Panc1 (cell line): Measurements from ENCODE around the gene AUP1. TPM values are rescaled to one million over a fixed set of nuclear protein-coding genes. Genes with fewer than 3 reads are reported as not detected.

Experiments
- ATAC-seq: fragments of 200-7000 bp; cut with Tn5 transposase; 2 replicates; pipeline ENCODE4 v1.9.1; 2020; ENCODE audit warnings: mild to moderate bottlenecking, moderate library complexity
- BruUV-seq: library from RNA; stranded (reverse); fragments of 400-500 nt; replicated peaks from 2 replicates; lab custom pipeline; 2021; lab: Mats Ljungman, UMichigan
- CTCF ChIA-PET: fragments of 300-600 bp; sonication (Branson Sonifier 250); formaldehyde crosslinking; loops from one replicate; lab custom pipeline; 2022; ENCODE audit warnings: antibody characterized with exemption; lab: Charles Lee
- POLR2A ChIA-PET: fragments of 300-600 bp; sonication (Branson Sonifier 250); formaldehyde crosslinking; loops from one replicate; lab custom pipeline; 2022; ENCODE audit warnings: antibody characterized with exemption; lab: Charles Lee
- DNase-seq: peaks from one replicate; pipeline ENCODE4 v3.0.0-alpha.2; 2010; ENCODE audit warnings: low read depth, low spot score
- H3K27ac ChIP-seq: 2 replicates; pipeline ENCODE4 v1.5.1; 2011; ENCODE audit warnings: mild to moderate bottlenecking, low read length, inconsistent platforms
- H3K27me3 ChIP-seq: fragments of 200-500 bp; sonication (Bioruptor generic); 2 replicates; pipeline ENCODE4 v1.6.0; 2014; ENCODE audit warnings: low read length, inconsistent platforms; ENCODE audit not compliant: control insufficient read depth, insufficient read depth
- H3K36me3 ChIP-seq: fragments of 200-500 bp; sonication (Bioruptor generic); 2 replicates; pipeline ENCODE4 v1.5.1; 2014; ENCODE audit warnings: inconsistent platforms, mild to moderate bottlenecking, low read length, moderate library complexity; ENCODE audit not compliant: control insufficient read depth, insufficient read depth
- H3K4me1 ChIP-seq: 2 replicates; pipeline ENCODE4 v1.5.1; 2011; ENCODE audit warnings: inconsistent platforms, mild to moderate bottlenecking, low read length, moderate library complexity; ENCODE audit not compliant: control insufficient read depth, insufficient read depth
- H3K4me3 ChIP-seq, 2 experiments: 2 replicates each; pipeline ENCODE4 v1.5.1; 2011 to 2012; ENCODE audit warnings: low read depth in 2 of 2, low read length in 2 of 2, mild to moderate bottlenecking in 2 of 2, inconsistent platforms in 1 of 2, moderate library complexity in 1 of 2
- H3K9me3 ChIP-seq: fragments of 200-500 bp; sonication (Bioruptor generic); 2 replicates; pipeline ENCODE4 v1.5.1; 2014; ENCODE audit warnings: low read depth, mild to moderate bottlenecking, inconsistent platforms, low read length, moderate library complexity; ENCODE audit not compliant: control insufficient read depth, insufficient read depth
- POLR2AphosphoS5 ChIP-seq: IDR thresholded peaks from 2 replicates; pipeline ENCODE4 v1.6.1; 2012; ENCODE audit warnings: mild to moderate bottlenecking, low read depth, low read length, moderate library complexity
- SIN3A ChIP-seq: IDR thresholded peaks from 2 replicates; pipeline ENCODE4 v1.6.1; 2012; ENCODE audit warnings: low read depth, mild to moderate bottlenecking, low read length, moderate library complexity, borderline replicate concordance; ENCODE audit not compliant: insufficient read depth
- TCF7L2 ChIP-seq: IDR thresholded peaks from 2 replicates; pipeline ENCODE4 v1.6.1; 2011; ENCODE audit warnings: mild to moderate bottlenecking, low read depth, low read length, inconsistent platforms
- in situ Hi-C: cut with HindIII; loops from 2 replicates; pipeline ENCODE4 v1.10.0; 2016; ENCODE audit warnings: low sequenced_read_pairs, low pct_unique_long_range_greater_than_20kb
- intact Hi-C: fragments of 100-400 bp; cut with micrococcal nuclease; formaldehyde crosslinking; loops from one replicate; pipeline ENCODE4 v1.10.0; 2022; ENCODE audit not compliant: unreplicated experiment
- total RNA-seq: library from RNA; stranded (reverse); gene quantifications from one replicate; pipeline ENCODE4 v1.2.1, GENCODE V29; 2021; ENCODE audit not compliant: unreplicated experiment
- TF ChIP-seq, protein P1 (sequence below), 2 experiments: IDR thresholded peaks; 2 replicates each; pipeline ENCODE4 v1.6.1; 2011 to 2012; ENCODE audit warnings: low read depth in 2 of 2, control low read depth in 1 of 2, low read length in 1 of 2, mild to moderate bottlenecking in 1 of 2, moderate library complexity in 1 of 2; ENCODE audit not compliant: insufficient read depth in 1 of 2
- TF ChIP-seq, protein P2 (sequence below): fragments of 450-650 bp; IDR thresholded peaks from 2 replicates; pipeline ENCODE4 v1.5.1; 2017; ENCODE audit warnings: mild to moderate bottlenecking

The AUP1 gene
- total RNA-seq, 1 experiment from 2014 or later: 142 TPM

DNA sequence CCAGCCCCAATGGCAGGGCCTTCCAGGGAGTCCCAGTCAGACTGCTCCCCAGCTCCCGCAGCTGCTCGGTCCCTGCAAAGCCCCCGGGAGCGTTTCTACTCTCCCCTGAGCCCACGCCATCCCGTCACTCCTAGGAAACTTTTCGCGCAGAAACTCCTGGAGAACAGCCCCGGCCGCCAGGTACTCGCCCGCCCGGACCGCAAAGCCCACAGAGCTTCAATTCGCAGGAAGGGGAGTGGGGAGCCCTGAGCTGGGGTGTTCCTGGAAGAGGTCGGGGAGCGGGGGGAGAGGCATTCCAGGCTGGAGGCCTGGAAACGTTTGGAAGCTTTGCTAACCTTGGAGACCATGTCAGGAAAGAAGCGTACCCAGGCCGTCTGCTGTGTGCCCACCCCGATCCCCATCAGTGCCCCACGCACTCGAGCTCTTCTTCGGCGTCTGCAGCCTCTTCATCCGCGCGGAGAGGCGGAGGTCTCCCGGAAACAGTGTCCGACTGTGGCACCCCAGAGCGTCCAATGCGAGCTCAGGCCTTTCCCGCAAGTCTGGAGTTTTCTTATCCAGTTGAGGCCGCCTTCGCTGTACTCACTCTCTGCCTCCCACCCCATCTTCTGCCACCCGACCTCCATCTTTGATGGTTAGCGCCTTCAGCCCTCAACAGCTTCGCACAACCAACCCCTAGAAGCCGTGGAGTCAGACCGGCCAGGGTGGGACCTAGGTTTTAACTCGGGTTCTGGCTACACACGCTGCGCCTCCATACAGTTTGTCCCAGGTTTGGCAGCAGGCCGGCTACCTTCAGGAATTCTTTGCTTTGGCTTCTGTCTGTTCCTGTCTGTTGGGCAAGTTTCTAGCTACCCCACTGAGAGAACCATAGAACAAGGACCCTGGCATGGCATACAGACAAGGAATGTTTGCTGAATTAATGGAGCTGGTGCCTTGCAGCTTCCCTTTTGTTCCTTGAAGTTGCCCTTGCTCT, 25.7 kb downstream of the AUP1 start:
- Histone ChIP-seq H3K4me3 (peak overlapping the region; percentile 86 to 94), H3K9me3 (no peaks in the 10 kb centered on the region), H3K4me1 (peaks cover 53% of the 10 kb centered on the region), H3K36me3 (peaks cover 4% of the 10 kb centered on the region), H3K27ac (peak overlapping the region; percentile 98), H3K27me3 (no peaks in the 10 kb centered on the region)
- ChIA-PET CTCF (interaction anchor here (0.6 to 0.9 kb wide), 2 partner anchors 26 to 81 kb away, joined by 4 to 7 read pairs; partner anchors contain the start of genes AUP1 and HTRA2), POLR2A (interaction anchor here (1.0 kb wide), 1 partner anchor 47 kb away, joined by 3 read pairs; no protein-coding TSS in a partner anchor)
- intact Hi-C loops (loop anchor here (10.0 kb wide), 1 partner anchor 81 kb away; no protein-coding TSS in a partner anchor), in situ Hi-C loops (no loop called here)
- TF ChIP-seq, protein P1, sequence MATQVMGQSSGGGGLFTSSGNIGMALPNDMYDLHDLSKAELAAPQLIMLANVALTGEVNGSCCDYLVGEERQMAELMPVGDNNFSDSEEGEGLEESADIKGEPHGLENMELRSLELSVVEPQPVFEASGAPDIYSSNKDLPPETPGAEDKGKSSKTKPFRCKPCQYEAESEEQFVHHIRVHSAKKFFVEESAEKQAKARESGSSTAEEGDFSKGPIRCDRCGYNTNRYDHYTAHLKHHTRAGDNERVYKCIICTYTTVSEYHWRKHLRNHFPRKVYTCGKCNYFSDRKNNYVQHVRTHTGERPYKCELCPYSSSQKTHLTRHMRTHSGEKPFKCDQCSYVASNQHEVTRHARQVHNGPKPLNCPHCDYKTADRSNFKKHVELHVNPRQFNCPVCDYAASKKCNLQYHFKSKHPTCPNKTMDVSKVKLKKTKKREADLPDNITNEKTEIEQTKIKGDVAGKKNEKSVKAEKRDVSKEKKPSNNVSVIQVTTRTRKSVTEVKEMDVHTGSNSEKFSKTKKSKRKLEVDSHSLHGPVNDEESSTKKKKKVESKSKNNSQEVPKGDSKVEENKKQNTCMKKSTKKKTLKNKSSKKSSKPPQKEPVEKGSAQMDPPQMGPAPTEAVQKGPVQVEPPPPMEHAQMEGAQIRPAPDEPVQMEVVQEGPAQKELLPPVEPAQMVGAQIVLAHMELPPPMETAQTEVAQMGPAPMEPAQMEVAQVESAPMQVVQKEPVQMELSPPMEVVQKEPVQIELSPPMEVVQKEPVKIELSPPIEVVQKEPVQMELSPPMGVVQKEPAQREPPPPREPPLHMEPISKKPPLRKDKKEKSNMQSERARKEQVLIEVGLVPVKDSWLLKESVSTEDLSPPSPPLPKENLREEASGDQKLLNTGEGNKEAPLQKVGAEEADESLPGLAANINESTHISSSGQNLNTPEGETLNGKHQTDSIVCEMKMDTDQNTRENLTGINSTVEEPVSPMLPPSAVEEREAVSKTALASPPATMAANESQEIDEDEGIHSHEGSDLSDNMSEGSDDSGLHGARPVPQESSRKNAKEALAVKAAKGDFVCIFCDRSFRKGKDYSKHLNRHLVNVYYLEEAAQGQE (IDR thresholded peaks at IDR 0.05; ENCODE audit: insufficient read depth in 1 of 2, low read depth in 2 of 2, low read length in 1 of 2): no peak
- TF ChIP-seq POLR2AphosphoS5 (no peak; the same call in 1 of the 2 replicates), TCF7L2 (no peak), SIN3A (0 out of 2 replicates have a peak, but pooled peaks have one; percentile 22)
- TF ChIP-seq, protein P2, sequence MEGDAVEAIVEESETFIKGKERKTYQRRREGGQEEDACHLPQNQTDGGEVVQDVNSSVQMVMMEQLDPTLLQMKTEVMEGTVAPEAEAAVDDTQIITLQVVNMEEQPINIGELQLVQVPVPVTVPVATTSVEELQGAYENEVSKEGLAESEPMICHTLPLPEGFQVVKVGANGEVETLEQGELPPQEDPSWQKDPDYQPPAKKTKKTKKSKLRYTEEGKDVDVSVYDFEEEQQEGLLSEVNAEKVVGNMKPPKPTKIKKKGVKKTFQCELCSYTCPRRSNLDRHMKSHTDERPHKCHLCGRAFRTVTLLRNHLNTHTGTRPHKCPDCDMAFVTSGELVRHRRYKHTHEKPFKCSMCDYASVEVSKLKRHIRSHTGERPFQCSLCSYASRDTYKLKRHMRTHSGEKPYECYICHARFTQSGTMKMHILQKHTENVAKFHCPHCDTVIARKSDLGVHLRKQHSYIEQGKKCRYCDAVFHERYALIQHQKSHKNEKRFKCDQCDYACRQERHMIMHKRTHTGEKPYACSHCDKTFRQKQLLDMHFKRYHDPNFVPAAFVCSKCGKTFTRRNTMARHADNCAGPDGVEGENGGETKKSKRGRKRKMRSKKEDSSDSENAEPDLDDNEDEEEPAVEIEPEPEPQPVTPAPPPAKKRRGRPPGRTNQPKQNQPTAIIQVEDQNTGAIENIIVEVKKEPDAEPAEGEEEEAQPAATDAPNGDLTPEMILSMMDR: no peak
- DNase-seq (no peak), ATAC-seq (no peak)
- no TSS peak for BruUV-seq

DNA sequence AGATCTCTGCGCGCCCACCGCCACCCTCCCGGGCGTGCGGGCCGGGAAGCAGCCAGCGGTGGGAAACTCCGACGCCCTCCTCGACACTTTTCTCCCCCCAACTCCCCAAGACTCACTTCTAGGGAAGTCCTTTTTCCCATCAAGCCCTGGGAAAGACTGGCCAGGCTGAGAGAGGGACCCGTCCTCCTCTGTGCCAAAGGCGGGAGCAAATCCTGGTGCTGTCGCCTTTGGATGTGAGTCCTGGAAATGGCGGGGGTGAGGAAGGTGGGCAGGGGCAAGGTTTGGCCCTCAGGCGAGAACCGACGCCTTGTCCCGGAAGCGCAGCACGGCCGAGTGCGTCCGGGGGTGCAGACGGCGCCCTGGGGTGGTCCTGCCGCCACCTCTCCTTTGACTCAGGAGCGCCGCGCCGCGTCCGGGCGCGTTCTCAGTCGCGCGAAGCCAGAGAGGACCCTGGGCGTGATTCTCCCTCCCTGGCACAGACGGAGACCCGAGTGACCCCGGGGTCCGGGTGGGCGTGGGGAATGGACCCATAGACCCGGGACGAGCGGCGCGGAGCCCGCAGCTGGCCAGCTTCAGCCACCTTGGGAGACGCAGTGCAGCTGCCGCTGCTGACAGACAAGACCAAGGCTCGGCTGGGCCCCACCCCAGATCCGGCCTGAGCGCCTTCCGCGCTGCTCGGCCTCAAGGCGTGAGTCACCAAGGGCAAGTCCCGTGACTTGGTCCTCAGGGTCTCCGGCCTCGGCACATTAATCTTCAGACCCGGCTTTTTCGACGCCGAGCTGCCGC, 26.6 kb downstream of the AUP1 start:
- BruUV-seq: no TSS peak
- Histone ChIP-seq H3K27ac (peak overlapping the region; percentile 98), H3K4me1 (peaks cover 55% of the 10 kb centered on the region), H3K4me3 (peak overlapping the region; percentile 86 to 94), H3K9me3 (no peaks in the 10 kb centered on the region), H3K27me3 (no peaks in the 10 kb centered on the region), H3K36me3 (peaks cover 2% of the 10 kb centered on the region)
- DNase-seq (no peak), ATAC-seq (peak; percentile 56)
- CTCF ChIA-PET: interaction anchor here (0.6 kb wide), 1 partner anchor 82 kb away, joined by 7 read pairs; no protein-coding TSS in a partner anchor
- TF ChIP-seq POLR2AphosphoS5 (peak; percentile 85), TCF7L2 (peak; percentile 61; the same call in 1 of the 2 replicates), SIN3A (0 out of 2 replicates have a peak, but pooled peaks have one; percentile 76)
- TF ChIP-seq, protein P1 (IDR thresholded peaks at IDR 0.05; ENCODE audit: insufficient read depth in 1 of 2, low read depth in 2 of 2, low read length in 1 of 2): 0 out of 4 replicates have a peak, but pooled peaks of 1 of the 2 experiments have one; percentile 4
- TF ChIP-seq, protein P2: peak; percentile 85
- intact Hi-C loops (loop anchor here (10.0 kb wide), 1 partner anchor 82 kb away; no protein-coding TSS in a partner anchor), in situ Hi-C loops (no loop called here)
- POLR2A ChIA-PET: no interaction called here
